C4-2B (cell line): Measurements from ENCODE around the gene KBTBD8.

Experiments
- CTCF ChIP-seq: fragments of 450-650 bp; conservative IDR thresholded peaks from 2 replicates; pipeline ENCODE4 v1.5.1; 2017; ENCODE audit warnings: mild to moderate bottlenecking
- ZFX ChIP-seq: fragments of 450-650 bp; IDR thresholded peaks from 2 replicates; pipeline ENCODE4 v1.6.1; 2017

GRCh38 chr3:66980791-66981190 lies 17.3 kb upstream of the KBTBD8 start:
- TF ChIP-seq CTCF (no peak), ZFX (no peak)
